Measurements from ENCODE around the gene GSTCD.

DNA sequence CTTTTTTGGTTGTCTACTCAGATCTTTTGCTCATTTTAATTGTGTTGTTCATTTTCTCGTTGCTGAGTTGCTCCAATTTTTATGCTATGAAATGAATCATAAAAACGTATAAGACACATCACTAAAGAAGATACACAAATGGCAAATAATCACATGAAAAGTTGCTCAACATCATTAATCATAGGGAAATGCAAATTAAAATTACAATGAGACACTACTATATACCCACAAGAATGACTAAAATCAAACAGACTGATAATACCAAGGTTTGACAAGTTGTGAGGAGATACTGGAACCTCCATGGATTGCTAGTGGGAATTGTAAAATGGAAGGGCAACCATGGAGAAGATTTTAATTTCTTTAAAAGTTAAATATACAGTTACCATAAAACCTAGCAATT lies 17.0 kb downstream of the GSTCD start:
- TF ChIP-seq ATF7 (IDR thresholded peaks at IDR 0.05) = no peak
- TF ChIP-seq, protein P1, sequence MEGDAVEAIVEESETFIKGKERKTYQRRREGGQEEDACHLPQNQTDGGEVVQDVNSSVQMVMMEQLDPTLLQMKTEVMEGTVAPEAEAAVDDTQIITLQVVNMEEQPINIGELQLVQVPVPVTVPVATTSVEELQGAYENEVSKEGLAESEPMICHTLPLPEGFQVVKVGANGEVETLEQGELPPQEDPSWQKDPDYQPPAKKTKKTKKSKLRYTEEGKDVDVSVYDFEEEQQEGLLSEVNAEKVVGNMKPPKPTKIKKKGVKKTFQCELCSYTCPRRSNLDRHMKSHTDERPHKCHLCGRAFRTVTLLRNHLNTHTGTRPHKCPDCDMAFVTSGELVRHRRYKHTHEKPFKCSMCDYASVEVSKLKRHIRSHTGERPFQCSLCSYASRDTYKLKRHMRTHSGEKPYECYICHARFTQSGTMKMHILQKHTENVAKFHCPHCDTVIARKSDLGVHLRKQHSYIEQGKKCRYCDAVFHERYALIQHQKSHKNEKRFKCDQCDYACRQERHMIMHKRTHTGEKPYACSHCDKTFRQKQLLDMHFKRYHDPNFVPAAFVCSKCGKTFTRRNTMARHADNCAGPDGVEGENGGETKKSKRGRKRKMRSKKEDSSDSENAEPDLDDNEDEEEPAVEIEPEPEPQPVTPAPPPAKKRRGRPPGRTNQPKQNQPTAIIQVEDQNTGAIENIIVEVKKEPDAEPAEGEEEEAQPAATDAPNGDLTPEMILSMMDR (IDR thresholded peaks at IDR 0.05 in 2 of 3, conservative IDR thresholded peaks at IDR 0.05 in 1 of 3; ENCODE audit: insufficient read depth in 2 of 3, low read depth in 1 of 3, low read length in 3 of 3) = no peak
- TF ChIP-seq, protein P2, sequence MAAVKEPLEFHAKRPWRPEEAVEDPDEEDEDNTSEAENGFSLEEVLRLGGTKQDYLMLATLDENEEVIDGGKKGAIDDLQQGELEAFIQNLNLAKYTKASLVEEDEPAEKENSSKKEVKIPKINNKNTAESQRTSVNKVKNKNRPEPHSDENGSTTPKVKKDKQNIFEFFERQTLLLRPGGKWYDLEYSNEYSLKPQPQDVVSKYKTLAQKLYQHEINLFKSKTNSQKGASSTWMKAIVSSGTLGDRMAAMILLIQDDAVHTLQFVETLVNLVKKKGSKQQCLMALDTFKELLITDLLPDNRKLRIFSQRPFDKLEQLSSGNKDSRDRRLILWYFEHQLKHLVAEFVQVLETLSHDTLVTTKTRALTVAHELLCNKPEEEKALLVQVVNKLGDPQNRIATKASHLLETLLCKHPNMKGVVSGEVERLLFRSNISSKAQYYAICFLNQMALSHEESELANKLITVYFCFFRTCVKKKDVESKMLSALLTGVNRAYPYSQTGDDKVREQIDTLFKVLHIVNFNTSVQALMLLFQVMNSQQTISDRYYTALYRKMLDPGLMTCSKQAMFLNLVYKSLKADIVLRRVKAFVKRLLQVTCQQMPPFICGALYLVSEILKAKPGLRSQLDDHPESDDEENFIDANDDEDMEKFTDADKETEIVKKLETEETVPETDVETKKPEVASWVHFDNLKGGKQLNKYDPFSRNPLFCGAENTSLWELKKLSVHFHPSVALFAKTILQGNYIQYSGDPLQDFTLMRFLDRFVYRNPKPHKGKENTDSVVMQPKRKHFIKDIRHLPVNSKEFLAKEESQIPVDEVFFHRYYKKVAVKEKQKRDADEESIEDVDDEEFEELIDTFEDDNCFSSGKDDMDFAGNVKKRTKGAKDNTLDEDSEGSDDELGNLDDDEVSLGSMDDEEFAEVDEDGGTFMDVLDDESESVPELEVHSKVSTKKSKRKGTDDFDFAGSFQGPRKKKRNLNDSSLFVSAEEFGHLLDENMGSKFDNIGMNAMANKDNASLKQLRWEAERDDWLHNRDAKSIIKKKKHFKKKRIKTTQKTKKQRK (IDR thresholded peaks at IDR 0.05; ENCODE audit: borderline replicate concordance, low read depth, low read length) = no peak
- TF ChIP-seq MXI1 (IDR thresholded peaks at IDR 0.05; ENCODE audit: low read depth, low read length) = no peak
- no peak for TF ChIP-seq CBX2 (IDR thresholded peaks at IDR 0.05; ENCODE audit: insufficient read depth, low read length, poor library complexity, severe bottlenecking)
- TF ChIP-seq, protein P3, sequence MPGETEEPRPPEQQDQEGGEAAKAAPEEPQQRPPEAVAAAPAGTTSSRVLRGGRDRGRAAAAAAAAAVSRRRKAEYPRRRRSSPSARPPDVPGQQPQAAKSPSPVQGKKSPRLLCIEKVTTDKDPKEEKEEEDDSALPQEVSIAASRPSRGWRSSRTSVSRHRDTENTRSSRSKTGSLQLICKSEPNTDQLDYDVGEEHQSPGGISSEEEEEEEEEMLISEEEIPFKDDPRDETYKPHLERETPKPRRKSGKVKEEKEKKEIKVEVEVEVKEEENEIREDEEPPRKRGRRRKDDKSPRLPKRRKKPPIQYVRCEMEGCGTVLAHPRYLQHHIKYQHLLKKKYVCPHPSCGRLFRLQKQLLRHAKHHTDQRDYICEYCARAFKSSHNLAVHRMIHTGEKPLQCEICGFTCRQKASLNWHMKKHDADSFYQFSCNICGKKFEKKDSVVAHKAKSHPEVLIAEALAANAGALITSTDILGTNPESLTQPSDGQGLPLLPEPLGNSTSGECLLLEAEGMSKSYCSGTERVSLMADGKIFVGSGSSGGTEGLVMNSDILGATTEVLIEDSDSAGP (CRISPR knock-in tag; IDR thresholded peaks at IDR 0.05) = no peak
- TF ChIP-seq SP1 (CRISPR knock-in tag; IDR thresholded peaks at IDR 0.05) = no peak
- TF ChIP-seq ARID1B (IDR thresholded peaks at IDR 0.05) = no peak
